Measurements from ENCODE around the gene POM121L12.

POM121L12 gene

GRCh38 chr7:53035499-53036412, at the start of gene POM121L12:
TSS of gene POM121L12 (plus strand) at chr7:53035633. CDS start at chr7:53035672, 39 bp downstream.
- no peak for DNase-seq

- DNase-seq: no peak
These were observed 43.4 kb upstream of the POM121L12 start for GRCh38 chr7:52992001-52992400.

DNA sequence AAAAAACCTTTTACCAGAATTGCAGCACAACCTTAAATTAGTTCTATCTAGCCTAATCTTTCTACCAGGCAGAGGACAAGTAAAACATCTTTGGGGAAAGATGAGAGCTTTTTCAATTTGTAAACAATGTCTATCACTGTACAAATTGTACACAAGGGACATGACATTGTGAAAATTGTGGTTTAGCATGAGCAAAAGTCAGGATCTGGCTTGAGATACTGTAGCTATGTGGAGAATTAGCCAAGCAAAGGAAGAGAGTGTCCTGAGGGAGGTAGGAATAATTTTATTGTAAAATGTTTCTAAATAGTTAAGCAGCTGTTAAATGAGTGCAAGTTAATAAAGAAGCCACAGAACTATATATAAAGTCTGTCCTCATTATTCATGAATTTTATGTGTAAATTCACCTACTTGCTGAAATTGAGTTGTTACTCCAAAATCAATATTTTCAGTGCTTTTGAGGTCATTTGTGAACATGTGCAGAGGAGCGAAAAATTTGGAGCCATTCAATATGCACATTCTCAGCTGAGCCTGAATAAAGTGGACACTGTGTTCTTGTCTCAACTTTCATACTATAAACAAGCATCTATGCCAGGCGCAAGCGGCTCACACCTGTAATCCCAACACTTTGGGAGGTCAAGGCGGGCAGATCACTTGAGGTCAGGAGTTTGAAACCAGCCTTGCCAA, 42.8 kb upstream of the POM121L12 start:
- no peak for DNase-seq

DNA sequence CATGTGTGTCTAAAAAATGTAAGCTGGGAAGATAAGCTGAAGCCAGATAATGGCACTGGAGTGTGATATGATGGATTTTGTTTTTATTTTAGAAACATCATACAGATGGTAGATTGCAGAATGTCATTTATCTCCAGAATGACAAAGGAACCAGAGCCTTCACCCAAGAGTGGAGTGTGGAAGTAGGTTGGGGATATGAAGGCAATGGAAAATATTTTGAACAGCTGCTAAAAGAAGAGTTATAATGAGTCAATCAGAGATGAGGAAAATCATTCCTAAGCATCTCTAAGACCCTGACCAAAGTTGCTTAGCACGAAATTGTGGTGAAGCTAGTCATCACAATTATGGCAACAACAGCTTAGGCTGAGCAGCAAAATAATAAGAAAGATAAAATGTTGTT, 39.8 kb upstream of the POM121L12 start:
- no peak for DNase-seq

DNA sequence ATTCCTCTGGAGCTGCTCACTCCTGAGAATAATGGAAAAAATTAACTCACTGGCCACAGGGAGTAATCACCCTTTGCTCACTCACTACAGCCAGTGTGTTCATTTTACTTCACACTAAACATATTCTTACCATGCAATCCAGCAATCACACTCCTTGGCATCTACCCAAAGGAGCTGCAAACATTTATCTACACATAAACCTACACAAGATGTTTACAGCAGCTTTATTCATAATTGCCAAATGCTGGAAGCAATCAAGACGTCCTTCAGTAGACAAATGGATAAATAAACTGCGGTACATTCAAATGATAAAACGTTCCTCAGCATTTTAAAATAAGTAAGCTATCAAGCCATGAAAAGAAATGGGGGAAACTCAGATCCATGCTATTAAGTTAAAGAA, 34.2 kb upstream of the POM121L12 start:
- DNase-seq: no peak

DNA sequence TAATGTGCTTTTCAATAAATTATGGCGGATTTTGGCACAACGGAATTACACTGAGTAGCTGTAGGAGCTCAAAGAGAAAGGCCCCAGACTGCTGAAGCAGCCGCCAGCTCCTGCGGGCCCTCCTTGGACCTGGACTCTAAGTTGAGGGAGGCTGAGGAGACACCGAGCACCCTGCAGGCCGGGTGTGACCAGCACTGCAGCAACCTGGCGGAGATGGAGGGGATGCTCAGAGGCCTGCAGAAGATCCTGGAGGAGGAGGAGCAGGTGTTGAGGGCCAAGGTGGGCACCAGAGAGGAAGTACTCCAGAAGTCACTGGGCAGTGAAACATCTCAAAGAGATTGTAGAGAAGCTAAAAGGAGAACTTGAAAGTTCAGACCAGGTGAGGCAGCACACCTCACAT, 33.0 kb upstream of the POM121L12 start:
- no peak for DNase-seq

GRCh38 chr7:53003653-53004445, 31.6 kb upstream of the POM121L12 start:
- no peak for DNase-seq

DNA sequence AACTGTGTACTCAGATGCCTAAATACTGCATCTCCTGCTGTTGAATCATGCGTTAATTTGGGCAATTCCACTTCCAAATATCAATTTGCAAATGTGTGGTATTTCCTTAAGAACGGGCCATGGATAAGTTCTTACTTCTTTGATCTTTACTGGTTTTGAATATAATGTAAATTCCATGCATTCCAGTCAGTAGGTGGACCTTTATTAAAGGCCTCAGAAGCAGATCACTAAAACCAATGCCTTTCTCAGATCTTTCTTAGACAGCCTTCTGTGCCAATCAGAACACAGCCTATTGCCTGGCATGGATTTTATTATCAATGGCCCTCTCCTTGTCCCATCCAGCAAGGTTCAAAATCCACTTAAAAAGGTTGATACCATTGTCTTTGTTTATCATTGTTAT, 21.5 kb upstream of the POM121L12 start:
- DNase-seq: no peak

GRCh38 chr7:53015463-53015862, 20.0 kb upstream of the POM121L12 start:
- no peak for DNase-seq

GRCh38 chr7:53022893-53023292, 12.5 kb upstream of the POM121L12 start:
- DNase-seq: no peak

GRCh38 chr7:53048638-53049037, 13.2 kb downstream of the POM121L12 start:
- no peak for DNase-seq

DNA sequence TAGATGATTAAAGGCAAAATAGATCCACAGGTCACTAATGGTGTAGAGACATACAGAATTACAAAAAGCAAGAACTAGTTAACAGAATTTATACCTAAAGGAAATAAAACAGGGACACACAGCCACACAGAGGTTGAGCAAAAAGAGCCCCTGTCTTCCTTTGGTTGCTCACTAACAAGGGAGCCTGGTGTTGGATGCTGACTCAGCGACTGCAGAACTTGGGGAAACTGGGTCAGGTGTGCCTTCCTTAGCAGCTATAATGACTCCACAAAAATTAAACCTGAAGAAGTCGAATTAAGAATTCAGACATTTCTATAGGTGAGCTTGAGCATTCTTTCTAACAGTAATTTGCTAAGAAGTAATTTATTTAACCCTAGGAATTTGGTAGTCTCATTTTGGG, 15.0 kb downstream of the POM121L12 start:
- no peak for DNase-seq

DNA sequence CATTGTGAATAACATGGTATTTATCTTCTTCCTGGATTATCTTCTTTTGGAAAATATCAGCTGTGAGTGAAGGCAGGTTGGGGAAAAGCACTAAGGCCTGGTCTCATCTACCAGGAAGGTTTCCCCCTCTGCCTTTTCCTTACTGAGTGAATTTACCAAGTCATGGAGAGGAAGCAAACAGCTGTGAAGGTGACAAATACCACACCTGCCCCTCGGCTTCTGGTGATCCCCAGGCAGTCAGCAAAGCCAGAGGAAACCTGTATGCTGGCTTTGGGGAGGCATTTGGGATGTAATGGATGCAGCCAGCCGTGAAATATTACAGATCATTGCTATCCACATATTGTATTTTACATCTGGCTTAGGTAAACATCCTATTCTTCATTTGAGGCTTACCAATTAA, 24.2 kb downstream of the POM121L12 start:
- no peak for DNase-seq

DNA sequence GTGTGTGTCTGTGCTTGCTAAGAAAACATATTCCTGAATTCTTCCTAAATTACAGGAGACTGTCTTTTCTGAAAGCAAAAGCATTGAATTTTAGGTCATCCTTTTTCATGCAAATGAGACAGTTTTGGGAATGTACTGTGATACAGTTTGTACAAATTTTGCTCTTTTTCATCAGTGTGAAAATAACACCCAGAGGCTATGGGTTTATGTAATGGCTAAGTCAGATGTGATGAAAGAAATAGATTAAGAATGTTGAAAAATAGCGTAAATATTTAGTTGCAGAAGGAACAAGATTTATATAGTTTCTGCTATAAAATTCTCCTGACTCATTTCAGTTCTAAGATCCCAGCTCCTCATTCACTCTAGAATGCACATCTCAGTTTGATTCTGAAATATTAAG, 24.6 kb downstream of the POM121L12 start:
- no peak for DNase-seq

DNA sequence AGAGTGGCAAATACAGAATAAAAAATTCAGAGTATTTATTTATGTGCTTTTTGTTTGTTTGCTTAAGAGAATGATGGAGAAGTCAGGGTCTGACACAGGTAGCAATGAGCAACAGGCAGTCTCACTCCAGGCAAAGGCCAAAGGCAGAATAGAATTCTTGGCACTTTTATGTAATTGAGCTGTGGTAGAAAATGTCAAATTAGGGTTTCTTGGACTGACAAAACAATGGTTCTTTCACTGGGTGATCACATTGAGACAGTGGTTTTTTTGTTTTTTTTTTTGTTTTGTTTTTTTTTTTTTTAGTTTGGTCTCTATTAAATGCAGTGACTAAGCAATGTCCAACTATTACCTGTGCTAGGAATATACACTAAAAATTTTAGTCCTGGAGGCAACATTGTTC, 27.4 kb downstream of the POM121L12 start:
- no peak for DNase-seq

DNA sequence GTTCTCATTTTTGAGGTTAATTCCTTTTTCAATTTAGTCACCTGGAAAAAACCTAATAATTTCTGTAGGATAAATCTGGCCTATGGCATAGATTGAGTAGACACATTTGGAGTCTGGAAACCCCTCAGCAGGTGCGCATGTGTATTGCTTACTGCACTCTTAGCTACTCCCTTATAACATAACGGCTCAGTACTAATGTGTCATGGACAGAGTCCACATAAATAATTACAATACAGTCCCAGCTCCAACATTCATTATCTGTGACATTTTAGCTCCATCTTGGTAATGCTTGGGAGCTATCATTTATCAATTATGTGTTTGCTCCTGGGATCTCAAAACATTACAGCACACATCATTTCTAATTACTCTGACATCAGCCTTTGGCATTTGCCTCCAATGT, 33.2 kb downstream of the POM121L12 start:
- DNase-seq: no peak

GRCh38 chr7:53070883-53071282, 35.5 kb downstream of the POM121L12 start:
- DNase-seq: no peak

Measured in cerebellar nuclear complex (tissue), 1 donor.